CD4-positive, alpha-beta T cell treated with Interleukin-21 for 1 hour (primary cell): ENCODE data around the gene NRXN3.

Experiments used
- DNase-seq: peaks from one replicate; pipeline ENCODE4 v3.0.0-alpha.2; 2020

Gene NRXN3

GRCh38 chr14:79890527-79890926 lies 1720.4 kb downstream of the NRXN3 start:
- no peak for DNase-seq

- no peak for DNase-seq
These were observed 1725.8 kb downstream of the NRXN3 start for GRCh38 chr14:79896009-79896408.

GRCh38 chr14:79899610-79900009 lies 1729.4 kb downstream of the NRXN3 start:
- DNase-seq: no peak

GRCh38 chr14:79904497-79904896 lies 1734.3 kb downstream of the NRXN3 start:
- no peak for DNase-seq

GRCh38 chr14:79906994-79907393 lies 1736.8 kb downstream of the NRXN3 start:
- no peak for DNase-seq

- DNase-seq: no peak
These were observed 1739.9 kb downstream of the NRXN3 start for GRCh38 chr14:79910086-79910485.

- no peak for DNase-seq
These were observed 1741.6 kb downstream of the NRXN3 start for GRCh38 chr14:79911744-79912143.

GRCh38 chr14:79914595-79914994 lies 1744.4 kb downstream of the NRXN3 start:
- DNase-seq: no peak

GRCh38 chr14:79915406-79915805 lies 1745.2 kb downstream of the NRXN3 start:
- no peak for DNase-seq

GRCh38 chr14:79916281-79916680 lies 1746.1 kb downstream of the NRXN3 start:
- no peak for DNase-seq

GRCh38 chr14:79916892-79917291 lies 1746.7 kb downstream of the NRXN3 start:
- DNase-seq: no peak
